ENCODE results near the gene CBX8. TPM values are rescaled to one million over a fixed set of nuclear protein-coding genes. Genes with fewer than 3 reads are reported as not detected.

CBX8 gene
- total and polyA plus RNA-seq, 2 of the 13 experiments (the other 11 are each of a cell fraction or from before 2014, with no cell fraction given), result 0.34 to 12.6 TPM

GRCh38 chr17:79803997-79804855 is 7.3 kb upstream of the CBX8 start (continued):
- TF ChIP-seq ZNF451 (CRISPR knock-in tag; IDR thresholded peaks at IDR 0.05) (peak; percentile 94), IRF1 (CRISPR knock-in tag; IDR thresholded peaks at IDR 0.05; ENCODE audit: low read depth) (0 out of 2 replicates have a peak, but pooled peaks have one; percentile 90), ZNF569 (CRISPR knock-in tag; IDR thresholded peaks at IDR 0.05; ENCODE audit: borderline replicate concordance) (0 out of 2 replicates have a peak, but pooled peaks have one; percentile 45), ZNF564 (CRISPR knock-in tag; IDR thresholded peaks at IDR 0.05) (peak; percentile 88; the same call in 1 of the 2 replicates), LRRFIP1 (CRISPR knock-in tag; conservative IDR thresholded peaks at IDR 0.05) (no peak), RFX3 (CRISPR knock-in tag; IDR thresholded peaks at IDR 0.05) (no peak), RNF2 (conservative IDR thresholded peaks at IDR 0.05; ENCODE audit: low read depth) (peak; percentile 84; the same call in 1 of the 2 replicates), ZNF570 (CRISPR knock-in tag; IDR thresholded peaks at IDR 0.05; ENCODE audit: borderline replicate concordance) (no peak; the same call in 1 of the 2 replicates), FOSL2 (CRISPR knock-in tag; IDR thresholded peaks at IDR 0.05) (no peak; the same call in 1 of the 2 replicates), PATZ1 (CRISPR knock-in tag; IDR thresholded peaks at IDR 0.05) (peak; percentile 52)
- TF ChIP-seq, protein P1, sequence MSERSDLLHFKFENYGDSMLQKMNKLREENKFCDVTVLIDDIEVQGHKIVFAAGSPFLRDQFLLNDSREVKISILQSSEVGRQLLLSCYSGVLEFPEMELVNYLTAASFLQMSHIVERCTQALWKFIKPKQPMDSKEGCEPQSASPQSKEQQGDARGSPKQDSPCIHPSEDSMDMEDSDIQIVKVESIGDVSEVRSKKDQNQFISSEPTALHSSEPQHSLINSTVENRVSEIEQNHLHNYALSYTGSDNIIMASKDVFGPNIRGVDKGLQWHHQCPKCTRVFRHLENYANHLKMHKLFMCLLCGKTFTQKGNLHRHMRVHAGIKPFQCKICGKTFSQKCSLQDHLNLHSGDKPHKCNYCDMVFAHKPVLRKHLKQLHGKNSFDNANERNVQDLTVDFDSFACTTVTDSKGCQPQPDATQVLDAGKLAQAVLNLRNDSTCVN (CRISPR knock-in tag; IDR thresholded peaks at IDR 0.05; ENCODE audit: borderline replicate concordance), result peak; percentile 75; the same call in 1 of the 2 replicates
- TF ChIP-seq, protein P2, sequence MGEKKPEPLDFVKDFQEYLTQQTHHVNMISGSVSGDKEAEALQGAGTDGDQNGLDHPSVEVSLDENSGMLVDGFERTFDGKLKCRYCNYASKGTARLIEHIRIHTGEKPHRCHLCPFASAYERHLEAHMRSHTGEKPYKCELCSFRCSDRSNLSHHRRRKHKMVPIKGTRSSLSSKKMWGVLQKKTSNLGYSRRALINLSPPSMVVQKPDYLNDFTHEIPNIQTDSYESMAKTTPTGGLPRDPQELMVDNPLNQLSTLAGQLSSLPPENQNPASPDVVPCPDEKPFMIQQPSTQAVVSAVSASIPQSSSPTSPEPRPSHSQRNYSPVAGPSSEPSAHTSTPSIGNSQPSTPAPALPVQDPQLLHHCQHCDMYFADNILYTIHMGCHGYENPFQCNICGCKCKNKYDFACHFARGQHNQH (CRISPR knock-in tag; IDR thresholded peaks at IDR 0.05), result peak; percentile 74
- TF ChIP-seq, protein P3, sequence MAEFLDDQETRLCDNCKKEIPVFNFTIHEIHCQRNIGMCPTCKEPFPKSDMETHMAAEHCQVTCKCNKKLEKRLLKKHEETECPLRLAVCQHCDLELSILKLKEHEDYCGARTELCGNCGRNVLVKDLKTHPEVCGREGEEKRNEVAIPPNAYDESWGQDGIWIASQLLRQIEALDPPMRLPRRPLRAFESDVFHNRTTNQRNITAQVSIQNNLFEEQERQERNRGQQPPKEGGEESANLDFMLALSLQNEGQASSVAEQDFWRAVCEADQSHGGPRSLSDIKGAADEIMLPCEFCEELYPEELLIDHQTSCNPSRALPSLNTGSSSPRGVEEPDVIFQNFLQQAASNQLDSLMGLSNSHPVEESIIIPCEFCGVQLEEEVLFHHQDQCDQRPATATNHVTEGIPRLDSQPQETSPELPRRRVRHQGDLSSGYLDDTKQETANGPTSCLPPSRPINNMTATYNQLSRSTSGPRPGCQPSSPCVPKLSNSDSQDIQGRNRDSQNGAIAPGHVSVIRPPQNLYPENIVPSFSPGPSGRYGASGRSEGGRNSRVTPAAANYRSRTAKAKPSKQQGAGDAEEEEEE (CRISPR knock-in tag; IDR thresholded peaks at IDR 0.05; ENCODE audit: borderline replicate concordance), result no peak
- TF ChIP-seq, protein P4, sequence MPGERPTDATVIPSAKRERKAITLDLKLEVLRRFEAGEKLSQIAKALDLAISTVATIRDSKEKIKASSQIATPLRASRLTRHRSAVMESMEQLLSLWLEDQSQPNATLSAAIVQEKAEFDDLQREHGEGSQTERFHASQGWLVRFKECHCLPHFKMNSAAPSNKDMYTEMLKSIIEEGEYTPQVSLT (CRISPR knock-in tag; IDR thresholded peaks at IDR 0.05; ENCODE audit: borderline replicate concordance, low read depth), result 0 out of 2 replicates have a peak, but pooled peaks have one; percentile 71

Data from HepG2 (cell line).